ENCODE results near the gene YTHDC2. TPM values are rescaled to one million over a fixed set of nuclear protein-coding genes. Genes with fewer than 3 reads are reported as not detected.

YTHDC2 gene
- total and polyA plus RNA-seq, 12 donors, result 4.9 to 20.9 (median 13.0) TPM

- intact Hi-C loops (cut with DNase I), result loop anchor here in 9 of 10 donors (2.0 to 10.0 kb wide), 11 partner anchors 223 to 615 kb away; no protein-coding TSS in a partner anchor
- DNase-seq (no peak), ATAC-seq (no peak)
- 63 to 74% methylated on average over 3 of the region's 3 CpGs for WGBS, 2 donors
- Histone ChIP-seq H3K4me1 (peaks cover 0 to 10% (median 3%) of the 10 kb centered on the region in 9 donors), H3K9me3 (no peaks in the 10 kb centered on the region), H3K27me3 (peaks cover 0 to 6% (median 0%) of the 10 kb centered on the region in 7 donors), H3K4me3 (no peak overlapping the region), H3K36me3 (no peaks in the 10 kb centered on the region), H3K27ac (no peak overlapping the region)
- TF ChIP-seq, protein P1, sequence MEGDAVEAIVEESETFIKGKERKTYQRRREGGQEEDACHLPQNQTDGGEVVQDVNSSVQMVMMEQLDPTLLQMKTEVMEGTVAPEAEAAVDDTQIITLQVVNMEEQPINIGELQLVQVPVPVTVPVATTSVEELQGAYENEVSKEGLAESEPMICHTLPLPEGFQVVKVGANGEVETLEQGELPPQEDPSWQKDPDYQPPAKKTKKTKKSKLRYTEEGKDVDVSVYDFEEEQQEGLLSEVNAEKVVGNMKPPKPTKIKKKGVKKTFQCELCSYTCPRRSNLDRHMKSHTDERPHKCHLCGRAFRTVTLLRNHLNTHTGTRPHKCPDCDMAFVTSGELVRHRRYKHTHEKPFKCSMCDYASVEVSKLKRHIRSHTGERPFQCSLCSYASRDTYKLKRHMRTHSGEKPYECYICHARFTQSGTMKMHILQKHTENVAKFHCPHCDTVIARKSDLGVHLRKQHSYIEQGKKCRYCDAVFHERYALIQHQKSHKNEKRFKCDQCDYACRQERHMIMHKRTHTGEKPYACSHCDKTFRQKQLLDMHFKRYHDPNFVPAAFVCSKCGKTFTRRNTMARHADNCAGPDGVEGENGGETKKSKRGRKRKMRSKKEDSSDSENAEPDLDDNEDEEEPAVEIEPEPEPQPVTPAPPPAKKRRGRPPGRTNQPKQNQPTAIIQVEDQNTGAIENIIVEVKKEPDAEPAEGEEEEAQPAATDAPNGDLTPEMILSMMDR (IDR thresholded peaks at IDR 0.05), result no peak
Measured at GRCh38 chr5:113607361-113607760, 93.9 kb downstream of the YTHDC2 start.

GRCh38 chr5:113608113-113608596 lies 94.7 kb downstream of the YTHDC2 start:
- H3K27me3 ChIP-seq, result peaks cover 0 to 9% (median 0%) of the 10 kb centered on the region in 7 donors
- H3K4me3 ChIP-seq, result no peak overlapping the region
- H3K36me3 ChIP-seq, result no peaks in the 10 kb centered on the region
- TF ChIP-seq, protein P1 (IDR thresholded peaks at IDR 0.05), result no peak
- ATAC-seq (peak in 3 of 8 donors; percentile 9 to 48 (median 22)), DNase-seq (no peak)
- H3K4me1 ChIP-seq, result peaks cover 0 to 11% (median 3%) of the 10 kb centered on the region in 9 donors
- H3K9me3 ChIP-seq, result no peaks in the 10 kb centered on the region
- H3K27ac ChIP-seq, result no peak overlapping the region
- 50 to 54% methylated on average over 3 of the region's 3 CpGs for WGBS, 2 donors
- intact Hi-C loops (cut with DNase I), result loop anchor here in 9 of 10 donors (5.0 to 10.0 kb wide), 9 partner anchors 223 to 616 kb away; no protein-coding TSS in a partner anchor

GRCh38 chr5:113612060-113612496 lies 98.6 kb downstream of the YTHDC2 start:
- H3K4me3 ChIP-seq, result no peak overlapping the region
- peaks cover 0 to 10% (median 0%) of the 10 kb centered on the region in 7 donors for H3K27me3 ChIP-seq
- H3K36me3 ChIP-seq, result no peaks in the 10 kb centered on the region
- no peak overlapping the region for H3K27ac ChIP-seq
- peaks cover 0 to 8% (median 0%) of the 10 kb centered on the region in 9 donors for H3K4me1 ChIP-seq
- H3K9me3 ChIP-seq, result no peaks in the 10 kb centered on the region
- ATAC-seq (peak in 4 of 8 donors; percentile 41 to 55 (median 48)), DNase-seq (no peak)
- TF ChIP-seq, protein P1 (IDR thresholded peaks at IDR 0.05), result peak in 8 of 9 donors; percentile 30 to 76 (median 67)
- intact Hi-C loops (cut with DNase I), result loop anchor here in 9 of 10 donors (2.0 to 10.0 kb wide), 11 partner anchors 65 to 1635 kb away; no protein-coding TSS in a partner anchor
- 3% methylated on average over 4 of the region's 4 CpGs for WGBS, 2 donors

- intact Hi-C loops (cut with DNase I), result loop anchor here in 8 of 10 donors (5.0 to 10.0 kb wide), 9 partner anchors 63 to 1633 kb away; no protein-coding TSS in a partner anchor
Measured at GRCh38 chr5:113614191-113614590, 100.7 kb downstream of the YTHDC2 start.

More at GRCh38 chr5:113614191-113614590, 100.7 kb downstream of the YTHDC2 start:
- Histone ChIP-seq H3K4me1 (peaks cover 0 to 8% (median 0%) of the 10 kb centered on the region in 9 donors), H3K4me3 (no peak overlapping the region), H3K9me3 (no peaks in the 10 kb centered on the region), H3K27ac (no peak overlapping the region), H3K36me3 (no peaks in the 10 kb centered on the region), H3K27me3 (peaks cover 0 to 10% (median 0%) of the 10 kb centered on the region in 7 donors)
- 70 to 71% methylated on average over 1 of the region's 1 CpG for WGBS, 2 donors
- DNase-seq, result no peak
- TF ChIP-seq, protein P1 (IDR thresholded peaks at IDR 0.05), result no peak
- no peak for ATAC-seq

Measured in heart right ventricle (tissue), 16 donors.